Astrocyte (in vitro differentiated cells and primary cell): ENCODE data around the gene TAF4.

ENCODE experiments used
- EZH2 ChIP-seq: IDR thresholded peaks from 2 replicates; pipeline ENCODE4 v1.6.1; 2012; ENCODE audit warnings: mild to moderate bottlenecking, low read length, inconsistent platforms; ENCODE audit not compliant: insufficient read depth
- TF ChIP-seq, protein P1 (sequence below): IDR thresholded peaks from 2 replicates; pipeline ENCODE4 v1.5.1; 2011; ENCODE audit warnings: low read depth, mild to moderate bottlenecking, inconsistent platforms, low read length, moderate library complexity; ENCODE audit not compliant: insufficient read depth

DNA sequence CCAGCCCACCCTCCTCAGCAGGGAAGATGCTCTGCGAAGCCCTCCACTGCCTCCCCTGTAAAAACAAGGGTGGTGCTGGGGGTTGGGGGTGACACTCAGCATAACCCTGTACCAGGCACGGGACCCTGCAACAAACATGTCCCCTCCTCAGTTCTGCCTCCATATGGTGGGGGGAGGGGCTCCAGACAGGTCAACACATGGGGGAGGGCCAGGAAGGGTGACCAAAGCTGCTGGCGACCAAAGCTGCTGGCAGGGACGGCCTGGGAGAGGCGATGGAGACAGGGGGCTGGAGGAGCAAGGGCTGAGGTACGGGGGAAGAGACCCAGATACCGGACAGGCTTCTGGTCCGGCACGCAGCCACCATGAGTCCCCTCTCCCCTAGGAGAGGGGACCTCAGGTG is 123.2 kb downstream of the TAF4 start:
- TF ChIP-seq, protein P1, sequence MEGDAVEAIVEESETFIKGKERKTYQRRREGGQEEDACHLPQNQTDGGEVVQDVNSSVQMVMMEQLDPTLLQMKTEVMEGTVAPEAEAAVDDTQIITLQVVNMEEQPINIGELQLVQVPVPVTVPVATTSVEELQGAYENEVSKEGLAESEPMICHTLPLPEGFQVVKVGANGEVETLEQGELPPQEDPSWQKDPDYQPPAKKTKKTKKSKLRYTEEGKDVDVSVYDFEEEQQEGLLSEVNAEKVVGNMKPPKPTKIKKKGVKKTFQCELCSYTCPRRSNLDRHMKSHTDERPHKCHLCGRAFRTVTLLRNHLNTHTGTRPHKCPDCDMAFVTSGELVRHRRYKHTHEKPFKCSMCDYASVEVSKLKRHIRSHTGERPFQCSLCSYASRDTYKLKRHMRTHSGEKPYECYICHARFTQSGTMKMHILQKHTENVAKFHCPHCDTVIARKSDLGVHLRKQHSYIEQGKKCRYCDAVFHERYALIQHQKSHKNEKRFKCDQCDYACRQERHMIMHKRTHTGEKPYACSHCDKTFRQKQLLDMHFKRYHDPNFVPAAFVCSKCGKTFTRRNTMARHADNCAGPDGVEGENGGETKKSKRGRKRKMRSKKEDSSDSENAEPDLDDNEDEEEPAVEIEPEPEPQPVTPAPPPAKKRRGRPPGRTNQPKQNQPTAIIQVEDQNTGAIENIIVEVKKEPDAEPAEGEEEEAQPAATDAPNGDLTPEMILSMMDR, result no peak
- no peak for TF ChIP-seq EZH2
